Measurements from ENCODE around the gene ANKMY1.

ANKMY1 gene

DNA sequence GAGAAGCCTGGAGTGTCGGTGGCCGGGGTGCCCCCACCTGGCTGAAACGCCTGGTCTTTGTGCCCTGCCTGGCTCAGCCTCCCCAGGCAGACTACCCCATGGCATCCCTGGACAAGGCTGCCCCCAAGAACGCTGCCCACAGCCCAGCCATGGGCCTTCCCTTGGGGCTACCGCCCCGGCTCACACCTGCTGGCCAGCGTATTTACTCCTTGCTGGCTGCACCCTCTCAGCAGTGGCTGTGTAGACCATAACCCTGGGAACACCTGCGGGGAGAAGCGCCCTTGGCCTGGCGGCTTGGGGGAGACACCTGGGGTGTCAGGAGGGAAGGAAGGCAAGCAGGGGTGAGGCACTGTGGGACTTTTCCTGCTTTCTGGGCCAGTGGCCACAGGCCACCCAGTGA is 46.1 kb upstream of the ANKMY1 start:
- no peak overlapping the region for H3K27ac ChIP-seq (ENCODE audit: extremely low read depth, low read depth, low read length)
- ChIA-PET CTCF (interaction anchor here (0.7 to 1.4 kb wide), 4 partner anchors 10 to 107 kb away, joined by 3 to 4 read pairs (median 3); no protein-coding TSS in a partner anchor), POLR2A (interaction anchor here (0.7 to 1.1 kb wide), 2 partner anchors 18 to 38 kb away, joined by 3 to 6 read pairs; partner anchors contain the start of gene CAPN10)
- H3K9me3 ChIP-seq (ENCODE audit: control insufficient read depth, insufficient read depth, low read depth, low read length): no peaks in the 10 kb centered on the region
- H3K4me1 ChIP-seq (ENCODE audit: control insufficient read depth, insufficient read depth, low read length): no peaks in the 10 kb centered on the region; the same call in 1 of the 2 replicates
- no peak overlapping the region for H3K4me3 ChIP-seq (ENCODE audit: low read depth, low read length)
- TF ChIP-seq ZIC2 (tag by site-specific recombination; IDR thresholded peaks at IDR 0.05) (peak; percentile 33; the same call in 1 of the 2 replicates), ZNF423 (tag by site-specific recombination; IDR thresholded peaks at IDR 0.05) (no peak), ZSCAN30 (tag by site-specific recombination; IDR thresholded peaks at IDR 0.05) (no peak)
- peaks cover 0 to 19% of the 10 kb centered on the region in 2 experiments; a peak in 2 of 3 replicates for H3K36me3 ChIP-seq (ENCODE audit: control insufficient read depth in 2 of 2, insufficient read depth in 1 of 2, low read length in 2 of 2)

- peaks cover 0 to 25% of the 10 kb centered on the region in 2 experiments; a peak in 2 of 3 replicates for H3K36me3 ChIP-seq (ENCODE audit: control insufficient read depth in 2 of 2, insufficient read depth in 1 of 2, low read length in 2 of 2)
- TF ChIP-seq ZNF16 (tag by site-specific recombination; IDR thresholded peaks at IDR 0.05; ENCODE audit: low read depth) (no peak), ZEB2 (tag by site-specific recombination; IDR thresholded peaks at IDR 0.05) (no peak), KLF8 (tag by site-specific recombination; IDR thresholded peaks at IDR 0.05) (no peak)
- no peak overlapping the region for H3K27ac ChIP-seq (ENCODE audit: extremely low read depth, low read depth, low read length)
- no peaks in the 10 kb centered on the region for H3K9me3 ChIP-seq (ENCODE audit: control insufficient read depth, insufficient read depth, low read depth, low read length)
- no peak overlapping the region for H3K4me3 ChIP-seq (ENCODE audit: low read depth, low read length)
- ChIA-PET POLR2A (no interaction called here), CTCF (interaction anchor here (0.9 to 1.4 kb wide), 2 partner anchors 23 to 64 kb away, joined by 3 to 4 read pairs; no protein-coding TSS in a partner anchor)
- H3K4me1 ChIP-seq (ENCODE audit: control insufficient read depth, insufficient read depth, low read length): no peaks in the 10 kb centered on the region; the same call in 1 of the 2 replicates
Observed at GRCh38 chr2:240603081-240603835, 45.5 kb upstream of the ANKMY1 start.

DNA sequence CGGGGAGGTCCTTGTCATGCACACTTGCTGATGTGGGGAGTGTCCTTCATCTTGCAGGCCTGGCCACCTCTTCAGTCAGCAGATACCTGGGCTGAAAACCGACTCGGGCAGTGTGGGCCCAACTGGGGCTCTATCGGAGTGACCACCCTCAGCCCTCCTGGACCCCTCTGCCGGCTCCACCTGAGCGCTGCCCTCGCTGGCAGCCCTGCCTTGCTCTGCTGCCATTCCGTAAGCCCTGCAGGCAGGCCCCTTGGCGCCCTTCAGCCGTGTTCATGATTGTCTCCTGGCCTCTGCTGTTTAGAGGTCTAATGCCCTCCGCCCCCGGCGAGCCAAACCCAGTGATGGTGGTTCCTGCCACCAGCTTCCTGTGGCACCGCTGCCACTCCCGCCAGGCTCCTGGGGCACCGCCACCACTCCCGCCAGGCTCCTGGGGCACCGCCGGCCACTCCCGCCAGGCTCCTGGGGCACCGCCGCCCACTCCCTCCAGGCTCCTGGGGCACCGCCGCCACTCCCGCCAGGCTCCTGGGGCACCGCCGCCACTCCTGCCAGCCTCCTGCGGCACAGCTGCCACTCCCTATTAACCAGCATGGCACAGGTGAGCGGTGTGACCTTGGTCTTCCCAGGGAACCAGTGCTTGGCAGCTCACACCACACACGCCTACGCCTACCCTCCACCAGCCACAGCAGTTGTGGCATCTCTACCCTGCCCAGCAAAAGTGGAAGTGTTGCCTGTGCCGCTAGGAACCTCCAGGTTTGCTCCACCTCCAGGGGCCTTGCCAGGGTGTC is 44.7 kb upstream of the ANKMY1 start:
- H3K4me1 ChIP-seq (ENCODE audit: control insufficient read depth, insufficient read depth, low read length): no peaks in the 10 kb centered on the region; the same call in 1 of the 2 replicates
- CTCF ChIA-PET: interaction anchor here (0.9 kb wide), 1 partner anchor 65 kb away, joined by 3 read pairs; no protein-coding TSS in a partner anchor
- POLR2A ChIA-PET: interaction anchor here (4.5 kb wide), 1 partner anchor 15 kb away, joined by 14 read pairs; the partner anchor contains the start of gene CAPN10
- no peak for TF ChIP-seq KLF1 (tag by site-specific recombination; IDR thresholded peaks at IDR 0.05)
- no peak for TF ChIP-seq ZNF658 (tag by site-specific recombination; IDR thresholded peaks at IDR 0.05)
- no peak for TF ChIP-seq ZNF341 (tag by site-specific recombination; IDR thresholded peaks at IDR 0.05; ENCODE audit: low read depth)
- no peak for TF ChIP-seq ZEB2 (tag by site-specific recombination; IDR thresholded peaks at IDR 0.05)
- no peak for TF ChIP-seq ZSCAN18 (tag by site-specific recombination; IDR thresholded peaks at IDR 0.05)
- TF ChIP-seq, protein P1, sequence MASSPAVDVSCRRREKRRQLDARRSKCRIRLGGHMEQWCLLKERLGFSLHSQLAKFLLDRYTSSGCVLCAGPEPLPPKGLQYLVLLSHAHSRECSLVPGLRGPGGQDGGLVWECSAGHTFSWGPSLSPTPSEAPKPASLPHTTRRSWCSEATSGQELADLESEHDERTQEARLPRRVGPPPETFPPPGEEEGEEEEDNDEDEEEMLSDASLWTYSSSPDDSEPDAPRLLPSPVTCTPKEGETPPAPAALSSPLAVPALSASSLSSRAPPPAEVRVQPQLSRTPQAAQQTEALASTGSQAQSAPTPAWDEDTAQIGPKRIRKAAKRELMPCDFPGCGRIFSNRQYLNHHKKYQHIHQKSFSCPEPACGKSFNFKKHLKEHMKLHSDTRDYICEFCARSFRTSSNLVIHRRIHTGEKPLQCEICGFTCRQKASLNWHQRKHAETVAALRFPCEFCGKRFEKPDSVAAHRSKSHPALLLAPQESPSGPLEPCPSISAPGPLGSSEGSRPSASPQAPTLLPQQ (tag by site-specific recombination; IDR thresholded peaks at IDR 0.05): no peak
- no peak for TF ChIP-seq GLI2 (tag by site-specific recombination; IDR thresholded peaks at IDR 0.05; ENCODE audit: borderline replicate concordance, low read depth)
- no peak for TF ChIP-seq ZNF549 (tag by site-specific recombination; IDR thresholded peaks at IDR 0.05)
- TF ChIP-seq, protein P2, sequence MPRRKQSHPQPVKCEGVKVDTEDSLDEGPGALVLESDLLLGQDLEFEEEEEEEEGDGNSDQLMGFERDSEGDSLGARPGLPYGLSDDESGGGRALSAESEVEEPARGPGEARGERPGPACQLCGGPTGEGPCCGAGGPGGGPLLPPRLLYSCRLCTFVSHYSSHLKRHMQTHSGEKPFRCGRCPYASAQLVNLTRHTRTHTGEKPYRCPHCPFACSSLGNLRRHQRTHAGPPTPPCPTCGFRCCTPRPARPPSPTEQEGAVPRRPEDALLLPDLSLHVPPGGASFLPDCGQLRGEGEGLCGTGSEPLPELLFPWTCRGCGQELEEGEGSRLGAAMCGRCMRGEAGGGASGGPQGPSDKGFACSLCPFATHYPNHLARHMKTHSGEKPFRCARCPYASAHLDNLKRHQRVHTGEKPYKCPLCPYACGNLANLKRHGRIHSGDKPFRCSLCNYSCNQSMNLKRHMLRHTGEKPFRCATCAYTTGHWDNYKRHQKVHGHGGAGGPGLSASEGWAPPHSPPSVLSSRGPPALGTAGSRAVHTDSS (tag by site-specific recombination; IDR thresholded peaks at IDR 0.05): no peak
- no peak for TF ChIP-seq ELK4 (IDR thresholded peaks at IDR 0.05; ENCODE audit: borderline replicate concordance, low read depth, low read length)
- no peak for TF ChIP-seq ZNF366 (tag by site-specific recombination; conservative IDR thresholded peaks at IDR 0.05)
- TF ChIP-seq ZNF654 (tag by site-specific recombination; IDR thresholded peaks at IDR 0.05; ENCODE audit: low read depth): no peak
- TF ChIP-seq ZNF211 (tag by site-specific recombination; IDR thresholded peaks at IDR 0.05; ENCODE audit: low read depth): no peak

More for the DNA sequence above, 44.7 kb upstream of the ANKMY1 start:
- Histone ChIP-seq H3K4me3 (ENCODE audit: low read depth, low read length) (no peak overlapping the region), H3K36me3 (ENCODE audit: control insufficient read depth in 2 of 2, insufficient read depth in 1 of 2, low read length in 2 of 2) (peaks cover 0 to 33% of the 10 kb centered on the region in 2 experiments; a peak in 2 of 3 replicates), H3K9me3 (ENCODE audit: control insufficient read depth, insufficient read depth, low read depth, low read length) (no peaks in the 10 kb centered on the region), H3K27ac (ENCODE audit: extremely low read depth, low read depth, low read length) (no peak overlapping the region)

Data from HEK293 (cell line).